ENCODE data around the gene CENPN.

The CENPN gene

DNA sequence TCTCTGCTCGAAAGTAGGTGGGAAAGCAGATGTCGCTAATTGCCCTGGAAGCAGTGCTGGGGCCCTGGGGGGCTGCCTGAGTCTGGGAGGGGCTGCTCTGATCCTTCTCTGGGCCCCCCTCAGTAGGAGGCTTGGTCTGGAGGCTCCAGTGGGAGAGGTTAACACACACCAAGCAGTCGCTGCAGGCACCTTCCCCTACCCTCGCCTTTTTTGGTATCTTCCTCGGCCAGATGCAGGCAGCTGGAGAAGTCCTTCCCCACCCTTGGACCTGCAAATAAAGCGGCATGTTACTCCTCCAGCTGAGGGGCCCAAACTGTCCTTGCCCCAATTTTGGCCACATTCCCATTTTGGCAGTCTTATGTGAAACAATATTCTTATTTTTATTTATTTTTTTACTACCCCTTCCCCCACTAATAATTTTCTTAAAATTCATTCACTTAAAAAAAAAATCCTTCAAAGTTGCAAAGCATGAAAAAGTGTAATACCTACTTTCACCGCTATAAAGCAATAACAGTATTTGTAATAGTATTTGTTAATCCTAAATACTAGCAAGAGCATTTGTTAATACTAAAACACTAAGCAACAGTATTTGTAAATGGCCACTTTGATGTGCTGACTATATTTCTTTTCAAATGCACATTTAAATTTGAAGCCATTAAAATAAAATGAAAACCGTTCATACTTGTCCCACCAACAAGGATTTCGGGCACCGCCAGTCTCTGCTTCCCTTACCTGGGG is 55.0 kb downstream of the CENPN start:
- no peaks in the 10 kb centered on the region for H3K79me2 ChIP-seq (ENCODE audit: insufficient read depth, low read length)
- H3K9ac ChIP-seq (ENCODE audit: low read length): no peak overlapping the region
- H3K27me3 ChIP-seq (ENCODE audit: low read length): no peaks in the 10 kb centered on the region
- no peaks in the 10 kb centered on the region for H3K9me3 ChIP-seq (ENCODE audit: insufficient read depth, low read length)
- H2AFZ ChIP-seq (ENCODE audit: low read depth, low read length, severe bottlenecking): no peak overlapping the region
- TF ChIP-seq, protein P1, sequence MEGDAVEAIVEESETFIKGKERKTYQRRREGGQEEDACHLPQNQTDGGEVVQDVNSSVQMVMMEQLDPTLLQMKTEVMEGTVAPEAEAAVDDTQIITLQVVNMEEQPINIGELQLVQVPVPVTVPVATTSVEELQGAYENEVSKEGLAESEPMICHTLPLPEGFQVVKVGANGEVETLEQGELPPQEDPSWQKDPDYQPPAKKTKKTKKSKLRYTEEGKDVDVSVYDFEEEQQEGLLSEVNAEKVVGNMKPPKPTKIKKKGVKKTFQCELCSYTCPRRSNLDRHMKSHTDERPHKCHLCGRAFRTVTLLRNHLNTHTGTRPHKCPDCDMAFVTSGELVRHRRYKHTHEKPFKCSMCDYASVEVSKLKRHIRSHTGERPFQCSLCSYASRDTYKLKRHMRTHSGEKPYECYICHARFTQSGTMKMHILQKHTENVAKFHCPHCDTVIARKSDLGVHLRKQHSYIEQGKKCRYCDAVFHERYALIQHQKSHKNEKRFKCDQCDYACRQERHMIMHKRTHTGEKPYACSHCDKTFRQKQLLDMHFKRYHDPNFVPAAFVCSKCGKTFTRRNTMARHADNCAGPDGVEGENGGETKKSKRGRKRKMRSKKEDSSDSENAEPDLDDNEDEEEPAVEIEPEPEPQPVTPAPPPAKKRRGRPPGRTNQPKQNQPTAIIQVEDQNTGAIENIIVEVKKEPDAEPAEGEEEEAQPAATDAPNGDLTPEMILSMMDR (IDR thresholded peaks at IDR 0.05; ENCODE audit: insufficient read depth, low read length, poor library complexity, severe bottlenecking): no peak
- no peak for TF ChIP-seq EZH2phosphoT487 (conservative IDR thresholded peaks at IDR 0.05; ENCODE audit: low read length)
- no peak overlapping the region for H3K27ac ChIP-seq (ENCODE audit: low read depth, low read length)
- H3K9me2 ChIP-seq (replicated peaks; ENCODE audit: insufficient read depth, low read length): no peaks in the 10 kb centered on the region
- H4K20me1 ChIP-seq (ENCODE audit: low read depth, low read length): no peaks in the 10 kb centered on the region
- H3F3A ChIP-seq (ENCODE audit: insufficient read depth): no peaks in the 10 kb centered on the region
- H3K36me3 ChIP-seq (ENCODE audit: low read length): no peaks in the 10 kb centered on the region
- no peak overlapping the region for H3K4me2 ChIP-seq (ENCODE audit: low read depth, low read length, poor library complexity, severe bottlenecking)
- no peak overlapping the region for H3K4me3 ChIP-seq (ENCODE audit: insufficient read depth, low read length, poor library complexity, severe bottlenecking)

DNA sequence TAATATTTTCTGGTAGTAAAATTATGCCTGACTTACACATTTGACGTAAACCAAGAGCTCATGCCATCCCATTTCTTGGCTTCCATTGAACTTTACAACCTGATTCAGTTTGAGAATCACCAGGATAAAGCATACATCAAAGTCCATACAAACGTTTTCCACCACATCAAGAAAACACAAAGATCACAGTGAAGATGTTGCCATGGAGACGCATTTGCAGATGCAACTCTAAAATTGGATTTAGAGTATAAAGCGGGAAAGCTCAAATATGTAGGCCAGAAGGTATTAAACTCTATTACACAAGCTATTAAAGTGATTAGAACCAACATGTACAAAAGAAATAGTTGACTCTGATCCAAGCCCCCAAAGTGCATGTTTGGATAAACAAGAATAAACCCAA is 59.7 kb downstream of the CENPN start:
- no peaks in the 10 kb centered on the region for H3K9me3 ChIP-seq (ENCODE audit: insufficient read depth, low read length)
- H3K27ac ChIP-seq (ENCODE audit: low read depth, low read length): no peak overlapping the region
- no peaks in the 10 kb centered on the region for H3K9me2 ChIP-seq (replicated peaks; ENCODE audit: insufficient read depth, low read length)

DNA sequence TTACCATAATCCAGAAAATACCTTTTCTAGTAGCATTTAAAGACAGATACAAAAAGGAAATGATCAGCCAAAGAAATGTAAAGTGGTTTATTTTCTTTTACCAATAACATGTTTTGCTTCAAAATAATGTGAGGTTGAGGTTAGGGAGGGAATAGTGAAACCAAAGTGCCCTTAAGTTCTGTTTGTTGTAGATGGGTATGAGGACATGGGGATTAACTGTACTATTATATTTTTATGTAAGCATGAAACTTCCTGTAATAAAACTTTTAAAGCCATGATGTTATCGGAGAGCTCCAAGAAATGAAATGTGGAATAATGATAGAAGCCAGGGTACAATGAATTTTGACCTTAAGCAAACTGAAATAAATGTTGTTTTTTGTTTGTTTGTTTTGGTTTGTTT is 60.2 kb downstream of the CENPN start:
- Histone ChIP-seq H3K9me2 (replicated peaks; ENCODE audit: insufficient read depth, low read length) (no peaks in the 10 kb centered on the region), H3K9me3 (ENCODE audit: insufficient read depth, low read length) (no peaks in the 10 kb centered on the region)
- TF ChIP-seq EZH2phosphoT487 (conservative IDR thresholded peaks at IDR 0.05; ENCODE audit: low read length): no peak
- TF ChIP-seq, protein P1 (IDR thresholded peaks at IDR 0.05; ENCODE audit: insufficient read depth, low read length, poor library complexity, severe bottlenecking): no peak

More for the DNA sequence above, 59.7 kb downstream of the CENPN start:
- Histone ChIP-seq H3K4me2 (ENCODE audit: low read depth, low read length, poor library complexity, severe bottlenecking) (no peak overlapping the region), H3K9ac (ENCODE audit: low read length) (no peak overlapping the region), H3K27me3 (ENCODE audit: low read length) (no peaks in the 10 kb centered on the region), H3K79me2 (ENCODE audit: insufficient read depth, low read length) (no peaks in the 10 kb centered on the region), H3F3A (ENCODE audit: insufficient read depth) (no peaks in the 10 kb centered on the region), H4K20me1 (ENCODE audit: low read depth, low read length) (no peaks in the 10 kb centered on the region), H3K36me3 (ENCODE audit: low read length) (no peaks in the 10 kb centered on the region), H3K4me3 (ENCODE audit: insufficient read depth, low read length, poor library complexity, severe bottlenecking) (no peak overlapping the region), H2AFZ (ENCODE audit: low read depth, low read length, severe bottlenecking) (no peak overlapping the region)
- TF ChIP-seq, protein P1 (IDR thresholded peaks at IDR 0.05; ENCODE audit: insufficient read depth, low read length, poor library complexity, severe bottlenecking): no peak
- TF ChIP-seq EZH2phosphoT487 (conservative IDR thresholded peaks at IDR 0.05; ENCODE audit: low read length): no peak

More for the DNA sequence above, 60.2 kb downstream of the CENPN start:
- Histone ChIP-seq H3K36me3 (ENCODE audit: low read length) (no peaks in the 10 kb centered on the region), H3K9ac (ENCODE audit: low read length) (no peak overlapping the region), H3K4me2 (ENCODE audit: low read depth, low read length, poor library complexity, severe bottlenecking) (no peak overlapping the region), H3K27ac (ENCODE audit: low read depth, low read length) (no peak overlapping the region), H3K79me2 (ENCODE audit: insufficient read depth, low read length) (no peaks in the 10 kb centered on the region), H4K20me1 (ENCODE audit: low read depth, low read length) (no peaks in the 10 kb centered on the region), H2AFZ (ENCODE audit: low read depth, low read length, severe bottlenecking) (no peak overlapping the region), H3K27me3 (ENCODE audit: low read length) (no peaks in the 10 kb centered on the region), H3K4me3 (ENCODE audit: insufficient read depth, low read length, poor library complexity, severe bottlenecking) (no peak overlapping the region), H3F3A (ENCODE audit: insufficient read depth) (no peaks in the 10 kb centered on the region)

Data from SU-DHL-6 (cell line).